Stimulated activated naive CD8-positive, alpha-beta T cell treated with anti-CD3 and anti-CD28 coated beads, Interleukin-15, Interleukin-2, amounts not matched to agents 100 ng/mL and 50 ng/mL, for 24 hours (primary cell): ENCODE results near the gene TNRC6A.

Source experiments
- H3K27ac Mint-ChIP-seq: one replicate; pipeline ENCODE4 v1.8.0; 2021; ENCODE audit warnings: mild to moderate bottlenecking, mixed read lengths
- H3K27me3 Mint-ChIP-seq: one replicate; pipeline ENCODE4 v1.8.0; 2021; ENCODE audit warnings: mixed read lengths
- H3K36me3 Mint-ChIP-seq: one replicate; pipeline ENCODE4 v1.8.0; 2021; ENCODE audit warnings: low read depth, mixed read lengths
- H3K4me1 Mint-ChIP-seq: one replicate; pipeline ENCODE4 v1.8.0; 2021; ENCODE audit warnings: low read depth, mixed read lengths
- H3K4me3 Mint-ChIP-seq: one replicate; pipeline ENCODE4 v1.8.0; 2021; ENCODE audit warnings: mild to moderate bottlenecking, mixed read lengths
- H3K9me3 Mint-ChIP-seq: one replicate; pipeline ENCODE4 v1.8.0; 2021; ENCODE audit warnings: mixed read lengths

TNRC6A gene

GRCh38 chr16:24761526-24761925 is 32.1 kb downstream of the TNRC6A start:
- peaks cover 21% of the 10 kb centered on the region for H3K4me1 Mint-ChIP-seq
- H3K27ac Mint-ChIP-seq: peak overlapping the region; percentile 29
- no peaks in the 10 kb centered on the region for H3K27me3 Mint-ChIP-seq
- no peaks in the 10 kb centered on the region for H3K9me3 Mint-ChIP-seq
- no peak overlapping the region for H3K4me3 Mint-ChIP-seq
- H3K36me3 Mint-ChIP-seq: peaks cover 34% of the 10 kb centered on the region

GRCh38 chr16:24764916-24765315 is 35.5 kb downstream of the TNRC6A start:
- H3K4me1 Mint-ChIP-seq: peaks cover 20% of the 10 kb centered on the region
- no peaks in the 10 kb centered on the region for H3K27me3 Mint-ChIP-seq
- peaks cover 36% of the 10 kb centered on the region for H3K36me3 Mint-ChIP-seq
- no peak overlapping the region for H3K27ac Mint-ChIP-seq
- H3K9me3 Mint-ChIP-seq: no peaks in the 10 kb centered on the region
- no peak overlapping the region for H3K4me3 Mint-ChIP-seq

GRCh38 chr16:24766057-24766456 is 36.6 kb downstream of the TNRC6A start:
- Mint-ChIP-seq H3K4me1 (peaks cover 30% of the 10 kb centered on the region), H3K27me3 (no peaks in the 10 kb centered on the region), H3K36me3 (peaks cover 44% of the 10 kb centered on the region), H3K27ac (no peak overlapping the region), H3K9me3 (no peaks in the 10 kb centered on the region), H3K4me3 (no peak overlapping the region)

GRCh38 chr16:24769806-24770205 is 40.4 kb downstream of the TNRC6A start:
- peaks cover 53% of the 10 kb centered on the region for H3K36me3 Mint-ChIP-seq

GRCh38 chr16:24771132-24771778 is 41.8 kb downstream of the TNRC6A start:
- Mint-ChIP-seq H3K4me1 (peaks cover 47% of the 10 kb centered on the region), H3K27ac (no peak overlapping the region), H3K9me3 (no peaks in the 10 kb centered on the region), H3K4me3 (no peak overlapping the region), H3K27me3 (no peaks in the 10 kb centered on the region), H3K36me3 (peaks cover 51% of the 10 kb centered on the region)

More at GRCh38 chr16:24769806-24770205, 40.4 kb downstream of the TNRC6A start:
- Mint-ChIP-seq H3K27ac (peak overlapping the region; percentile 14), H3K4me3 (no peak overlapping the region), H3K9me3 (no peaks in the 10 kb centered on the region), H3K4me1 (peaks cover 47% of the 10 kb centered on the region), H3K27me3 (no peaks in the 10 kb centered on the region)

- Mint-ChIP-seq H3K36me3 (peaks cover 55% of the 10 kb centered on the region), H3K9me3 (no peaks in the 10 kb centered on the region), H3K27me3 (no peaks in the 10 kb centered on the region), H3K4me1 (peaks cover 47% of the 10 kb centered on the region), H3K27ac (no peak overlapping the region), H3K4me3 (no peak overlapping the region)
Observed at GRCh38 chr16:24771779-24772157, 42.3 kb downstream of the TNRC6A start.

- Mint-ChIP-seq H3K27ac (peak overlapping the region; percentile 36), H3K9me3 (no peaks in the 10 kb centered on the region), H3K4me3 (no peak overlapping the region), H3K36me3 (peaks cover 68% of the 10 kb centered on the region), H3K27me3 (no peaks in the 10 kb centered on the region), H3K4me1 (peaks cover 43% of the 10 kb centered on the region)
Observed at GRCh38 chr16:24773771-24774427, 44.4 kb downstream of the TNRC6A start.

GRCh38 chr16:24774510-24774909 is 45.1 kb downstream of the TNRC6A start:
- Mint-ChIP-seq H3K4me3 (no peak overlapping the region), H3K27ac (peak overlapping the region; percentile 36), H3K36me3 (peaks cover 74% of the 10 kb centered on the region), H3K9me3 (no peaks in the 10 kb centered on the region), H3K4me1 (peaks cover 41% of the 10 kb centered on the region), H3K27me3 (no peaks in the 10 kb centered on the region)

GRCh38 chr16:24775455-24775854 is 46.0 kb downstream of the TNRC6A start:
- Mint-ChIP-seq H3K4me1 (peaks cover 31% of the 10 kb centered on the region), H3K36me3 (peaks cover 75% of the 10 kb centered on the region), H3K4me3 (no peak overlapping the region), H3K9me3 (no peaks in the 10 kb centered on the region), H3K27me3 (no peaks in the 10 kb centered on the region), H3K27ac (no peak overlapping the region)

- Mint-ChIP-seq H3K27ac (peak overlapping the region; percentile 9), H3K36me3 (peaks cover 77% of the 10 kb centered on the region), H3K9me3 (no peaks in the 10 kb centered on the region), H3K4me3 (no peak overlapping the region), H3K27me3 (no peaks in the 10 kb centered on the region), H3K4me1 (peaks cover 23% of the 10 kb centered on the region)
Observed at GRCh38 chr16:24776501-24777220, 47.2 kb downstream of the TNRC6A start.

GRCh38 chr16:24778671-24779070 is 49.2 kb downstream of the TNRC6A start:
- Mint-ChIP-seq H3K27ac (peak overlapping the region; percentile 73), H3K36me3 (peaks cover 76% of the 10 kb centered on the region), H3K27me3 (no peaks in the 10 kb centered on the region), H3K4me1 (peaks cover 9% of the 10 kb centered on the region), H3K4me3 (no peak overlapping the region), H3K9me3 (no peaks in the 10 kb centered on the region)

- peaks cover 80% of the 10 kb centered on the region for H3K36me3 Mint-ChIP-seq
- H3K27ac Mint-ChIP-seq: peak overlapping the region; percentile 64
Observed at GRCh38 chr16:24781256-24781655, 51.8 kb downstream of the TNRC6A start.

GRCh38 chr16:24784121-24784520 is 54.7 kb downstream of the TNRC6A start:
- Mint-ChIP-seq H3K27me3 (no peaks in the 10 kb centered on the region), H3K4me1 (no peaks in the 10 kb centered on the region), H3K4me3 (no peak overlapping the region), H3K9me3 (no peaks in the 10 kb centered on the region), H3K27ac (no peak overlapping the region), H3K36me3 (peaks cover 71% of the 10 kb centered on the region)

More at GRCh38 chr16:24781256-24781655, 51.8 kb downstream of the TNRC6A start:
- Mint-ChIP-seq H3K9me3 (no peaks in the 10 kb centered on the region), H3K27me3 (no peaks in the 10 kb centered on the region), H3K4me1 (no peaks in the 10 kb centered on the region), H3K4me3 (no peak overlapping the region)

GRCh38 chr16:24789881-24790280 is 60.4 kb downstream of the TNRC6A start:
- no peak overlapping the region for H3K27ac Mint-ChIP-seq
- peaks cover 63% of the 10 kb centered on the region for H3K36me3 Mint-ChIP-seq
- no peaks in the 10 kb centered on the region for H3K9me3 Mint-ChIP-seq
- H3K4me3 Mint-ChIP-seq: no peak overlapping the region
- no peaks in the 10 kb centered on the region for H3K27me3 Mint-ChIP-seq
- H3K4me1 Mint-ChIP-seq: no peaks in the 10 kb centered on the region

GRCh38 chr16:24800586-24800985 is 71.1 kb downstream of the TNRC6A start:
- H3K4me1 Mint-ChIP-seq: no peaks in the 10 kb centered on the region
- H3K36me3 Mint-ChIP-seq: peaks cover 86% of the 10 kb centered on the region
- no peaks in the 10 kb centered on the region for H3K9me3 Mint-ChIP-seq
- H3K4me3 Mint-ChIP-seq: no peak overlapping the region
- H3K27ac Mint-ChIP-seq: no peak overlapping the region
- H3K27me3 Mint-ChIP-seq: no peaks in the 10 kb centered on the region
